AG09319 (cell line): Measurements from ENCODE around the gene BFSP1.

ENCODE experiments used
- DNase-seq: peaks from one replicate; pipeline ENCODE4 v3.0.0-alpha.2; 2010; ENCODE audit warnings: low read depth; ENCODE audit errors: extremely low read depth
- CTCF ChIP-seq: IDR thresholded peaks from 2 replicates; pipeline ENCODE4 v1.5.1; 2011; ENCODE audit warnings: low read depth, mild to moderate bottlenecking, inconsistent platforms, low read length, moderate library complexity

BFSP1 gene

DNA sequence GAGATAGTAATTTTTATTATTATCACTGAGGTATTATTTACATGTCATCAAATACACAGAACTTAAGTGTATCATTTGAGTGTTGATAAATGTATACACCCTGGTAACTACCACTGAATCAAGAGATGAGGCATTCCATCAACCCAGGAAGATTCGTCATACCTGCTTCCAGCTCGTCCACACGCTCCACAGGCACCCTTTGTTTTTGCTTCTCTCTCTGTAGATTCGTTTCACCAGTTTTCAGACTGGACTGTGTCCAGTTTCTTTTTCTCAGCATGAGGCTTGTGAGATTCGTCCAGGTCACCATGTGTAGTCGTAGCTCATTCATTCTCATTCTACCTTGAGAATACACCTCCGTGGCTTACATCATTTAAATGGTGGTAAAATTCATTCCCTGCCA is 64.5 kb downstream of the BFSP1 start:
- no peak for TF ChIP-seq CTCF
- no peak for DNase-seq

DNA sequence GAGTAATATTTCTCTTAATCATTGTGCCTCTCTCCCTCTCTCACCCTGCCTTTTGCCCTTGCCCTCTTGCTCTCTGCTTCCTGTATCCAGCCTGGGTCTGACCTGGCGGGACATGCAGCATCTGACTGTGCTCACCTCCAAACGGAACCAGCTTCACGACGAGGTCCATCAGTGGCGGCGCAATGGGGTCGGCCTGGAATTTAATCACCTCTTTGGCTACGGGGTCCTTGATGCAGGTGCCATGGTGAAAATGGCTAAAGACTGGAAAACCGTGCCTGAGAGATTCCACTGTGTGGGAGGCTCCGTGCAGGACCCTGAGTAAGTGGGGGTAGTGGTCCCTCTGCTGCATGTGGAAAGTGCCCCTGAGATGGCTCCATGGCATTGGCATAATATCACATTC is 65.9 kb downstream of the BFSP1 start:
- no peak for TF ChIP-seq CTCF
- DNase-seq, result no peak

- no peak for TF ChIP-seq CTCF
These were observed 67.5 kb downstream of the BFSP1 start for GRCh38 chr20:17463711-17464110.

GRCh38 chr20:17461941-17462340 is 69.2 kb downstream of the BFSP1 start:
- no peak for TF ChIP-seq CTCF
- no peak for DNase-seq

More at GRCh38 chr20:17463711-17464110, 67.5 kb downstream of the BFSP1 start:
- no peak for DNase-seq

- no peak for DNase-seq
These were observed 71.1 kb downstream of the BFSP1 start for GRCh38 chr20:17460119-17460518.

DNA sequence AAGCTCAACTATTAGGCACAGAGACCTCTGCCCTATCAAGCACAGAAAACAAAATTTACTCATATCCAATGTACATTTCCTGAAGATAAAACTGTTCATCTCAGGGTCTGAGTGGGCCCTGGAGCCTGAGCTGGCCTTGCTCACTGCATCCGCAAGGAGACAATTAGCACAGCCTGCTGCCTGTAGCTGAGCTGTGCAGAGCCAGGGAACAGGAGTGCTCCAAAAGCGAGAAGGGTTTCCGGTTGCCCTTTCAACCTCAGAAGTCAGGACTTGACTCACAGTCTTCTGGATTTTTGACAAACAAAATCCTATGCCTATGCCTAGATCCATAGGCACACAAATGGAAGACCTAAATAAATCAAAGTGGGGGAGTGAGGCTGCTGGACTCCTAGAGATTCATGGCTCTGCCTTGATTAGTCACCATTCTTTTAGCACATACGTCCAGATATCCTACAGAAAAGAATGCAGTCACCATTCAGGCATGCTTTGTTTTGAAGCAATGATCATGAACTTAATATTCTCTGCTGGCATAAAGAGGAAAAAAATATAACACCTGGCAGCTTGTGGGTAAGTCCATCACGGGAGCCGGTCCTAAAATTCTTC is 73.5 kb downstream of the BFSP1 start:
- no peak for DNase-seq
- TF ChIP-seq CTCF, result no peak

More at GRCh38 chr20:17460119-17460518, 71.1 kb downstream of the BFSP1 start:
- no peak for TF ChIP-seq CTCF

GRCh38 chr20:17457079-17457478 is 74.1 kb downstream of the BFSP1 start:
- no peak for TF ChIP-seq CTCF
- no peak for DNase-seq
